CD4-positive, alpha-beta T cell treated with Interleukin-1 beta for 1 hour (primary cell): ENCODE measurements around the gene PML.
"Not testable (repeated sequence)": the region's sequence is repeated elsewhere in the genome, so short reads cannot be mapped to it uniquely, and the experiment has no call there.

Experiments used
- DNase-seq, 2 donors: peaks; one replicate each; pipeline ENCODE4 v3.0.0-alpha.2; 2020 to 2022

Gene PML

GRCh38 chr15:73959801-73960200 is 34.7 kb upstream of the PML start:
- no peak for DNase-seq

- not testable (repeated sequence) for DNase-seq
Observed at GRCh38 chr15:73960472-73961070, 33.9 kb upstream of the PML start.

- DNase-seq, result no peak
Observed at GRCh38 chr15:73962433-73962832, 32.1 kb upstream of the PML start.

GRCh38 chr15:73964736-73965093 is 29.8 kb upstream of the PML start:
- peak; percentile 80 to 86 for DNase-seq

- DNase-seq, result no peak
Observed at GRCh38 chr15:73965094-73965757, 29.3 kb upstream of the PML start.

GRCh38 chr15:73965758-73966113 is 28.8 kb upstream of the PML start:
- DNase-seq, result peak in 1 of 2 donors; percentile 38

GRCh38 chr15:73968461-73968860 is 26.1 kb upstream of the PML start:
- DNase-seq, result no peak

- DNase-seq, result no peak
Observed at GRCh38 chr15:73969151-73969759, 25.3 kb upstream of the PML start.

- DNase-seq, result peak; percentile 77 to 83
Observed at GRCh38 chr15:73972984-73973682, 21.4 kb upstream of the PML start.

GRCh38 chr15:73973683-73974200 is 20.8 kb upstream of the PML start:
- DNase-seq, result not testable (repeated sequence)

GRCh38 chr15:73975440-73976125 is 18.9 kb upstream of the PML start:
- DNase-seq, result peak; percentile 34 to 47

GRCh38 chr15:73978896-73979295 is 15.6 kb upstream of the PML start:
- DNase-seq, result no peak

- no peak for DNase-seq
Observed at GRCh38 chr15:73979636-73980035, 14.9 kb upstream of the PML start.

- no peak for DNase-seq
Observed at GRCh38 chr15:73981761-73982221, 12.7 kb upstream of the PML start.

- DNase-seq, result no peak
Observed at GRCh38 chr15:73982222-73982962, 12.1 kb upstream of the PML start.

- no peak for DNase-seq
Observed at GRCh38 chr15:73983211-73983727, 11.2 kb upstream of the PML start.

- DNase-seq, result no peak
Observed at GRCh38 chr15:73983773-73984172, 10.7 kb upstream of the PML start.

GRCh38 chr15:73984208-73984979 is 10.1 kb upstream of the PML start:
- DNase-seq, result no peak

- DNase-seq, result no peak
Observed at GRCh38 chr15:73985101-73985873, 9.2 kb upstream of the PML start.

- DNase-seq, result no peak
Observed at GRCh38 chr15:73986055-73986775, 8.3 kb upstream of the PML start.
